Natural killer cell treated with Interleukin-12 subunit alpha and Interleukin-12 subunit beta and Interleukin-15 and Interleukin-18, amount 100 ng/mL, for 72 hours (primary cell): ENCODE data around the gene TSC2. TPM values are rescaled to one million over a fixed set of nuclear protein-coding genes. Genes with fewer than 3 reads are reported as not detected.
A peak's percentile ranks its signal among the peaks of the same experiment; 100 is the strongest.
"Not testable (repeated sequence)": the region's sequence is repeated elsewhere in the genome, so short reads cannot be mapped to it uniquely, and the experiment has no call there.

Source experiments
- ATAC-seq, 2 donors: fragments of 150-1000 bp; cut with Tn5 transposase in 1 of 2; sonication (Bioruptor Pico), chemical (Tn5 transposase) in 1 of 2; 2 replicates each; pipeline ENCODE4 v1.10.0; 2021
- DNase-seq: peaks from one replicate; pipeline ENCODE4 v3.0.0; 2022; ENCODE audit warnings: low spot score
- H3K27ac Mint-ChIP-seq, 2 donors: 1 replicate in 1 of 2; 2 replicates in 1 of 2; pipeline ENCODE4 v1.8.0; 2022; ENCODE audit warnings: mixed read lengths in 2 of 2, mild to moderate bottlenecking in 1 of 2, moderate library complexity in 1 of 2
- H3K27me3 Mint-ChIP-seq, 2 donors: 1 replicate in 1 of 2; 2 replicates in 1 of 2; pipeline ENCODE4 v1.8.0; 2022; ENCODE audit warnings: mixed read lengths in 2 of 2
- H3K36me3 Mint-ChIP-seq: one replicate; pipeline ENCODE4 v1.8.0; 2022; ENCODE audit warnings: mixed read lengths
- H3K4me1 Mint-ChIP-seq, 2 donors: 1 replicate in 1 of 2; 2 replicates in 1 of 2; pipeline ENCODE4 v1.8.0; 2022; ENCODE audit warnings: low read depth in 2 of 2, mixed read lengths in 2 of 2, mild to moderate bottlenecking in 1 of 2
- H3K4me3 Mint-ChIP-seq: one replicate; pipeline ENCODE4 v1.8.0; 2022; ENCODE audit warnings: mixed read lengths
- H3K9me3 Mint-ChIP-seq: 2 replicates; pipeline ENCODE4 v1.8.0; 2022; ENCODE audit warnings: mixed read lengths
- total RNA-seq, 2 donors: library from RNA; stranded (reverse); gene quantifications; one replicate each; pipeline ENCODE4 v1.2.3, GENCODE V29; 2022

TSC2 gene
- total RNA-seq, 2 donors from 2014 or later: 106 to 155 TPM

- DNase-seq, H3K27ac Mint-ChIP-seq, ATAC-seq, H3K9me3 Mint-ChIP-seq, H3K4me3 Mint-ChIP-seq, H3K27me3 Mint-ChIP-seq, H3K36me3 Mint-ChIP-seq, H3K4me1 Mint-ChIP-seq: not testable (repeated sequence)
Observed at GRCh38 chr16:2105769-2106168, 58.0 kb downstream of the TSC2 start.

GRCh38 chr16:2106211-2106610 is 58.4 kb downstream of the TSC2 start:
- H3K4me3 Mint-ChIP-seq, H3K9me3 Mint-ChIP-seq, DNase-seq, H3K36me3 Mint-ChIP-seq, H3K4me1 Mint-ChIP-seq, H3K27me3 Mint-ChIP-seq, ATAC-seq, H3K27ac Mint-ChIP-seq: not testable (repeated sequence)

- DNase-seq, H3K4me1 Mint-ChIP-seq, ATAC-seq, H3K9me3 Mint-ChIP-seq, H3K36me3 Mint-ChIP-seq, H3K4me3 Mint-ChIP-seq, H3K27me3 Mint-ChIP-seq, H3K27ac Mint-ChIP-seq: not testable (repeated sequence)
Observed at GRCh38 chr16:2107121-2107790, 59.5 kb downstream of the TSC2 start.

GRCh38 chr16:2107791-2108125 is 60.0 kb downstream of the TSC2 start:
- not testable (repeated sequence) for H3K4me1 Mint-ChIP-seq, H3K9me3 Mint-ChIP-seq, H3K27ac Mint-ChIP-seq, DNase-seq, H3K36me3 Mint-ChIP-seq, ATAC-seq, H3K27me3 Mint-ChIP-seq, H3K4me3 Mint-ChIP-seq

- not testable (repeated sequence) for H3K9me3 Mint-ChIP-seq, H3K27ac Mint-ChIP-seq, DNase-seq, H3K4me1 Mint-ChIP-seq, H3K4me3 Mint-ChIP-seq, H3K36me3 Mint-ChIP-seq, H3K27me3 Mint-ChIP-seq
- ATAC-seq: peak; percentile 20 to 45
Observed at GRCh38 chr16:2108446-2109270, 60.9 kb downstream of the TSC2 start.

- ATAC-seq, H3K9me3 Mint-ChIP-seq: not testable (repeated sequence)
Observed at GRCh38 chr16:2109271-2109580, 61.4 kb downstream of the TSC2 start.

GRCh38 chr16:2109872-2110271 is 62.1 kb downstream of the TSC2 start:
- not testable (repeated sequence) for H3K4me3 Mint-ChIP-seq, H3K9me3 Mint-ChIP-seq, H3K36me3 Mint-ChIP-seq, DNase-seq, H3K27ac Mint-ChIP-seq, H3K27me3 Mint-ChIP-seq, H3K4me1 Mint-ChIP-seq
- ATAC-seq: peak; percentile 29 to 40

More at GRCh38 chr16:2109271-2109580, 61.4 kb downstream of the TSC2 start:
- H3K36me3 Mint-ChIP-seq, DNase-seq, H3K27ac Mint-ChIP-seq, H3K4me1 Mint-ChIP-seq, H3K4me3 Mint-ChIP-seq, H3K27me3 Mint-ChIP-seq: not testable (repeated sequence)

GRCh38 chr16:2110332-2111008 is 62.7 kb downstream of the TSC2 start:
- H3K4me1 Mint-ChIP-seq, H3K27me3 Mint-ChIP-seq, DNase-seq, H3K27ac Mint-ChIP-seq, H3K9me3 Mint-ChIP-seq, H3K4me3 Mint-ChIP-seq, H3K36me3 Mint-ChIP-seq: not testable (repeated sequence)
- peak in 1 of 2 donors; percentile 15 for ATAC-seq

GRCh38 chr16:2111009-2111353 is 63.2 kb downstream of the TSC2 start:
- H3K36me3 Mint-ChIP-seq, H3K27ac Mint-ChIP-seq, DNase-seq, H3K4me1 Mint-ChIP-seq, H3K27me3 Mint-ChIP-seq, H3K9me3 Mint-ChIP-seq, H3K4me3 Mint-ChIP-seq, ATAC-seq: not testable (repeated sequence)

- H3K36me3 Mint-ChIP-seq, H3K9me3 Mint-ChIP-seq, H3K4me1 Mint-ChIP-seq, H3K4me3 Mint-ChIP-seq, H3K27ac Mint-ChIP-seq, H3K27me3 Mint-ChIP-seq, DNase-seq: not testable (repeated sequence)
- peak in 1 of 2 donors; percentile 29 for ATAC-seq
Observed at GRCh38 chr16:2111412-2112335, 63.9 kb downstream of the TSC2 start.

GRCh38 chr16:2112539-2113106 is 64.8 kb downstream of the TSC2 start:
- not testable (repeated sequence) for H3K27me3 Mint-ChIP-seq, H3K9me3 Mint-ChIP-seq, H3K36me3 Mint-ChIP-seq, ATAC-seq, DNase-seq, H3K4me1 Mint-ChIP-seq, H3K4me3 Mint-ChIP-seq, H3K27ac Mint-ChIP-seq

- H3K27ac Mint-ChIP-seq, DNase-seq, ATAC-seq, H3K4me1 Mint-ChIP-seq, H3K27me3 Mint-ChIP-seq, H3K36me3 Mint-ChIP-seq, H3K9me3 Mint-ChIP-seq, H3K4me3 Mint-ChIP-seq: not testable (repeated sequence)
Observed at GRCh38 chr16:2114225-2114624, 66.4 kb downstream of the TSC2 start.

GRCh38 chr16:2114885-2115590 is 67.3 kb downstream of the TSC2 start:
- H3K4me3 Mint-ChIP-seq, H3K27me3 Mint-ChIP-seq, DNase-seq, H3K27ac Mint-ChIP-seq, H3K36me3 Mint-ChIP-seq, H3K4me1 Mint-ChIP-seq, ATAC-seq, H3K9me3 Mint-ChIP-seq: not testable (repeated sequence)
